Right lobe of liver (tissue), 4 donors: ENCODE measurements around the gene SCAP.

Source experiments
- CTCF ChIP-seq, 4 donors: fragments of 200-600 bp in 3 of 4; fragments of 450-650 bp in 1 of 4; IDR thresholded peaks; one replicate each; pipeline versions ENCODE4 v1.5.1 to v1.8.0; 2016 to 2022; ENCODE audit warnings: antibody characterized with exemption in 4 of 4, mild to moderate bottlenecking in 2 of 4
- POLR2A ChIP-seq: fragments of 450-650 bp; IDR thresholded peaks from one replicate; pipeline ENCODE4 v1.6.1; 2017; ENCODE audit warnings: antibody characterized with exemption, mild to moderate bottlenecking
- donor health status: DM: no; HTN: no; CAD: no.
- donor health status: DM: no; HTN: no; CAD: no.
- donor health status: DM: no; HTN: yes; CAD: no.

GRCh38 chr3:47422743-47423142 is 53.0 kb downstream of the SCAP start:
- TF ChIP-seq CTCF (IDR thresholded peaks at IDR 0.05) (no peak), POLR2A (no peak)
